RPMI8226 (cell line): Measurements from ENCODE around the gene SERPING1.
A peak's percentile ranks its signal among the peaks of the same experiment; 100 is the strongest.

ENCODE experiments used
- DNase-seq: peaks from one replicate; pipeline ENCODE4 v3.0.0-alpha.2; 2015

The SERPING1 gene

GRCh38 chr11:57656885-57657193, 59.4 kb downstream of the SERPING1 start:
- no peak for DNase-seq

GRCh38 chr11:57657194-57658022, 59.9 kb downstream of the SERPING1 start, which contains the start of gene CLP1:
CLP1 (plus strand) TSS chr11:57657762; CDS start chr11:57659477, 1,715 bp downstream.
- DNase-seq: peak; percentile 100

- DNase-seq: no peak
Observed at GRCh38 chr11:57658023-57658361, 60.5 kb downstream of the SERPING1 start.

GRCh38 chr11:57659669-57660068, 62.2 kb downstream of the SERPING1 start:
- no peak for DNase-seq

- DNase-seq: peak; percentile 28
Observed at GRCh38 chr11:57662893-57663292, 65.4 kb downstream of the SERPING1 start.

GRCh38 chr11:57663975-57664374, 66.5 kb downstream of the SERPING1 start:
- no peak for DNase-seq
